HG03095 (cell line): Measurements from ENCODE around the gene FLOT1.
A peak's percentile ranks its signal among the peaks of the same experiment; 100 is the strongest.
"Not testable (repeated sequence)": the region's sequence is repeated elsewhere in the genome, so short reads cannot be mapped to it uniquely, and the experiment has no call there.

ENCODE experiments used
- ATAC-seq: cut with Tn5 transposase; IDR thresholded peaks from one replicate; pipeline ENCODE4 v1.9.1; 2021; ENCODE audit warnings: moderate library complexity; ENCODE audit not compliant: unreplicated experiment

Gene FLOT1

DNA sequence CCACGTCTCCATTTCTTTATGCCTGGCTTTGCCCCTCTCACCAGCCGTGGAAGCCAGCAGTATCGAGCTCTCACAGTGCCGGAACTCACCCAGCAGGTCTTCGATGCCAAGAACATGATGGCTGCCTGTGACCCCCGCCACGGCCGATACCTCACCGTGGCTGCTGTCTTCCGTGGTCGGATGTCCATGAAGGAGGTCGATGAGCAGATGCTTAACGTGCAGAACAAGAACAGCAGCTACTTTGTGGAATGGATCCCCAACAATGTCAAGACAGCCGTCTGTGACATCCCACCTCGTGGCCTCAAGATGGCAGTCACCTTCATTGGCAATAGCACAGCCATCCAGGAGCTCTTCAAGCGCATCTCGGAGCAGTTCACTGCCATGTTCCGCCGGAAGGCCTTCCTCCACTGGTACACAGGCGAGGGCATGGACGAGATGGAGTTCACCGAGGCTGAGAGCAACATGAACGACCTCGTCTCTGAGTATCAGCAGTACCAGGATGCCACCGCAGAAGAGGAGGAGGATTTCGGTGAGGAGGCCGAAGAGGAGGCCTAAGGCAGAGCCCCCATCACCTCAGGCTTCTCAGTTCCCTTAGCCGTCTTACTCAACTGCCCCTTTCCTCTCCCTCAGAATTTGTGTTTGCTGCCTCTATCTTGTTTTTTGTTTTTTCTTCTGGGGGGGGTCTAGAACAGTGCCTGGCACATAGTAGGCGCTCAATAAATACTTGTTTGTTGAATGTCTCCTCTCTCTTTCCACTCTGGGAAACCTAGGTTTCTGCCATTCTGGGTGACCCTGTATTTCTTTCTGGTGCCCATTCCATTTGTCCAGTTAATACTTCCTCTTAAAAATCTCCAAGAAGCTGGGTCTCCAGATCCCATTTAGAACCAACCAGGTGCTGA, 18.4 kb downstream of the FLOT1 start:
- ATAC-seq = not testable (repeated sequence)

DNA sequence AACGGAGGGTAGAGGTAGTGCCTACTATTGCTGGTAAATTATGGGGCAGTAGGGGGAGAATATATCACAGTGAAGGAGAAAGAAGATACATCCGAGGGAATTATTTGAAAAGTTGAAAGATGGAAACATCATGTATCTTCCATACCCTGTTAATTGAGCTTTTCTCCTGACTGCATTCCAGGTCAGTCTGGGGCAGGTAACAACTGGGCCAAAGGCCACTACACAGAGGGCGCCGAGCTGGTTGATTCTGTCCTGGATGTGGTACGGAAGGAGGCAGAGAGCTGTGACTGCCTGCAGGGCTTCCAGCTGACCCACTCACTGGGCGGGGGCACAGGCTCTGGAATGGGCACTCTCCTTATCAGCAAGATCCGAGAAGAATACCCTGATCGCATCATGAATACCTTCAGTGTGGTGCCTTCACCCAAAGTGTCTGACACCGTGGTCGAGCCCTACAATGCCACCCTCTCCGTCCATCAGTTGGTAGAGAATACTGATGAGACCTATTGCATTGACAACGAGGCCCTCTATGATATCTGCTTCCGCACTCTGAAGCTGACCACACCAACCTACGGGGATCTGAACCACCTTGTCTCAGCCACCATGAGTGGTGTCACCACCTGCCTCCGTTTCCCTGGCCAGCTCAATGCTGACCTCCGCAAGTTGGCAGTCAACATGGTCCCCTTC, 19.2 kb downstream of the FLOT1 start:
- ATAC-seq = not testable (repeated sequence)

DNA sequence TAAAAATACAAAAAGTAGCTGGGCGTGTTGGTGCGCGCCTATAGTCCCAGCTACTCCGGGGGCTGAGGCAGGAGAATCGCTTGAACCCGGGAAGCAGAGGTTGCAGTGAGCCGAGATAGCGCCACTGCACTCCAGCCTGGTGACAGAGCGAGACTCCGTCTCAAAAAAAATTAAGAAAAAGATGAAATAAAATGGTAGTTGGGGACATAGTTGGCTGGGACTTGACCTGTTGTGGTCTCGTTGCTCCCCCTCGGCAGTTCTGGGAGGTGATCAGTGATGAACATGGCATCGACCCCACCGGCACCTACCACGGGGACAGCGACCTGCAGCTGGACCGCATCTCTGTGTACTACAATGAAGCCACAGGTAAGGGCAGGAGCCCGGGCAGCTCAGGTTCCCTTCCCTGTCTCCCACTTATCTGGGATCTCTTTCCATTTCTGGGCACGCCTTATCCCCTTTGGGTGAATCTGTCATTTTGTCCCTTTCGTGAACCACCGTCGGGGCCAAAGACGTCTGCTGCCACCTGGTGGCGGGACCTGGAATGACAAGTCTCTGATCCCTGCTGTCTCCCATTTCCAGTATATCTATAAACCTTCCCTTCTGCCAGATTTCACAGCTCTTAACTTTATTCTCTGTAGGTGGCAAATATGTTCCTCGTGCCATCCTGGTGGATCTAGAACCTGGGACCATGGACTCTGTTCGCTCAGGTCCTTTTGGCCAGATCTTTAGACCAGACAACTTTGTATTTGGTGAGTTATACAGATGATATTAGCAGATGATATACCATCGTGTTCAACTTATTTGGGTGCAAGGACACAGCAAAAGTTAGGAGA, 20.0 kb downstream of the FLOT1 start:
- ATAC-seq = no peak

DNA sequence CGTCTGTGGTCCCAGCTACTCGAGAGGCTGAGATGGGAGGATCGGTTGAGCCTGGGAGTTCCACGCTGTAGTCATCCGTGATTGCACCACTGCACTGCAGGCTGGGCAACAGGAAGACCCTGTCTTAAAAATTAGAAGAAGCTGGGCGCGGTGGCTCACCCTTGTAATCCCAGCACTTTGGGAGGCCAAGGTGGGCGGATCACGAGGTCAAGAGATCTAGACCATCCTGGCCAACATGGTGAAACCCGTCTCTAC, 20.5 kb downstream of the FLOT1 start:
- ATAC-seq = not testable (repeated sequence)

DNA sequence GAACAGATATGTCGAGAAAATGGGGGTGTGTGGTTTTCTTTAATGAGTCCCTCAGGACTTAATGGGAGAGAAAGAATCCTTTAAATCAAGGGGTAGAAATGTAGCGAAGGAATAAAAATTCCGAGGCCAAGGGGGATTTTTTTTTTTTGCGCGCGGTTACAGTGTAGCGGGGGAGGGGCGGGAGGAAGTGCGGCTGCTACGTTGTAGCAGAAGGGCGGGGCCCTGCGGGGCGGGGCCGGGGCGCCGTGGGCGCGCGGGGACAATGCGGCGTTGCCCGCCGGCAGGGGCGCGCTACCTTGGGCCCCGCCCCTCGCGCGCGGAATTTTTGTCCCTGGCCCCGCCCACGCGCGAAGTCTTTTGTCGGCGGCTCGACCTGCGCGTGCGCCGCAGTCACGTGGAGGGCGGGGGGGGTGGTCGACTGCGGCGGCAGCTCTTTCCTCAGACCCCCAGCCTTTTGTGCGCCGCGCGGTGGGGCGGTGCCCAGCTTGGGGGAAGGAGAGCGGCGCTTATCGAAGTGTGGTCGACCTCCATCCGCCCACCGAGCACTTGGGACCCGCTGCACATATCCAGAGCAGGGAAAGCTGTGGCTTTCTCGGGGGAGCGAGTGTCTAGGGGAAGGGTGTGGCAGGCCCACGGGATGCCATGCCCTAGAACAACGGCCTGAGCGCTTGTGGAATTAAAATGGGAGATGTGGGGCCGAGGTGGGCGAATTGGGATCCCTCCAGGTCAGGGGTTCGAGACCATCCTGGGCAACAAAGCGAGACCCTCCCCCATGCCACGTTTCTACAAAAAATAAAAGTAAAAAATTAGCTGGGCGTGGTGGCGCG, 21.1 kb downstream of the FLOT1 start:
- no peak for ATAC-seq

DNA sequence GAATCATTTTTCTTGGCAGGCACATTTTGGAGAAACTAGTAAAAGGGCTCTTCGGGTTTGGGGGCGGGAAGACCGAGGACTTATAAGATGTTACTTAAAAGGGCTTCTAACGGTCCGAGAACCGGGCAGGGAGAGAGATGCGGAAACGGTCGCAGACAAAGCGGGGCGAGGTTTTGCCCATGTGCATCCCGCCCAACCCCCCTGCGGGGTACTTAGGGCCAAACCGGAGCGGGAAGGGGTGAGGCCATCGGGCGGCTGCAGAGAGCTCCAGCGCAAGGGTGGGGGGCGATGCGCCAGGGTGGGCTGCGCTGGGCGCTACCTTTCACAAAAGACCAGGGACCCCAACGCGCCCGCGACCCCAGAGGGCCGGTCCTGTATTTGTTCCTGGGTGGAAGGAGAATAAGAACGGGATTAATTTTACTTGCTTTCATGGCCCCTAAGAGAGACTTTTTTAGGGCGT, 21.7 kb downstream of the FLOT1 start:
- ATAC-seq = no peak

DNA sequence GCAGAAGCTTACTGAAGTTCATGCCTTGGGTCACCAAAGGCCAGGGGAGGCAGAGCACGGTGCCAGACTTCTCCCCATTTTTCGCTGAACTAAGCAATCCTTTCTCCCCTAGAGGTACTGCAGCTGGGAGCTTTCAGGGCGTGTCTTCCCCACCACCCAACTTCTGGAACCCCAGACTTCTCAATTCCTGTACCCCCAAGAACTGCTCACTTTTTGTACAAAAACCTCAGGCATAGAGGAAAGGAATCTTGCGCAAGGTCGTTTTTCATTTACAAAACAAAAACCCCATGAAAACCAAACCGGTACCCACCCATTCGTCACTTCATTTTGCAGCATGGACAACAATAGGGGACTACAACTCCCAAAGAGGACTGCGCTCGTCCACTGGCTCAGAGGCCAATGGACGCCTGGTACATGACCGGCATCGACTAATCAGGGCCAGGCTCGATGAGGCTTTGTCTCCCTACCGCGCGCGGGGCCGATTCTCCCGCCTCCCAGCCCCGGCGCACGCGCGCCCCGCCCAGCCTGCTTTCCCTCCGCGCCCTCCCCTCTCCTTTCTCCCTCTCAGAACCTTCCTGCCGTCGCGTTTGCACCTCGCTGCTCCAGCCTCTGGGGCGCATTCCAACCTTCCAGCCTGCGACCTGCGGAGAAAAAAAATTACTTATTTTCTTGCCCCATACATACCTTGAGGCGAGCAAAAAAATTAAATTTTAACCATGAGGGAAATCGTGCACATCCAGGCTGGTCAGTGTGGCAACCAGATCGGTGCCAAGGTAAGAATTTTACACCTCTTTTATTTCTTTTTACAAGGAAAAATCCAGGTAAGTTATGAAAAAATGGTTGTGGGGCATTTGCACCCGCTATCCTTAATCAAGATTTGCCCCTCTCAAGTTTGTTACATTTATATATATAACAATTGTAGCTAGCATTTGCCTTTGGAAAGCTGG, 22.4 kb downstream of the FLOT1 start, which contains the start of gene TUBB:
TSS of gene TUBB (plus strand) at position 562 of the 947 bp plus-strand sequence. CDS start at position 717, 155 bp downstream.
- peak; percentile 40 for ATAC-seq

DNA sequence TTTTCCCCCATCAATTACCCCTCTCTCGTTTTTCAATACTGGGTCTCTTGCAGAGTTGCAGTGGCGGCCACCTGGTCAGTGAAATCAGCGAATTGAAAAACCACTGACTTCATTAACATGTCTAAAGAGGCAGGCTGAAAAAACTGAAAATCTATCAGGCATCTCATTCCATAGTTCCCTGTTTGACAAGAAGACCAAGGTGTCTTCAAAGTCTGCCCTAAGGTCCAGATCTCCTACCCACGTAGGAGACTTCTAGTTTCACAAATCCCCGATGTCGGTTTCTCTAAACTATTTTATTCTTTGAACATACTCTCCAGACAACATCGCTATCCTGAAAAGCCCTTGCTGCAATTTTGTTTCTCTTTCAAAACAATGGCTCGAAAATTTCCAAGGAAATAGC, 23.1 kb downstream of the FLOT1 start:
- ATAC-seq = no peak

DNA sequence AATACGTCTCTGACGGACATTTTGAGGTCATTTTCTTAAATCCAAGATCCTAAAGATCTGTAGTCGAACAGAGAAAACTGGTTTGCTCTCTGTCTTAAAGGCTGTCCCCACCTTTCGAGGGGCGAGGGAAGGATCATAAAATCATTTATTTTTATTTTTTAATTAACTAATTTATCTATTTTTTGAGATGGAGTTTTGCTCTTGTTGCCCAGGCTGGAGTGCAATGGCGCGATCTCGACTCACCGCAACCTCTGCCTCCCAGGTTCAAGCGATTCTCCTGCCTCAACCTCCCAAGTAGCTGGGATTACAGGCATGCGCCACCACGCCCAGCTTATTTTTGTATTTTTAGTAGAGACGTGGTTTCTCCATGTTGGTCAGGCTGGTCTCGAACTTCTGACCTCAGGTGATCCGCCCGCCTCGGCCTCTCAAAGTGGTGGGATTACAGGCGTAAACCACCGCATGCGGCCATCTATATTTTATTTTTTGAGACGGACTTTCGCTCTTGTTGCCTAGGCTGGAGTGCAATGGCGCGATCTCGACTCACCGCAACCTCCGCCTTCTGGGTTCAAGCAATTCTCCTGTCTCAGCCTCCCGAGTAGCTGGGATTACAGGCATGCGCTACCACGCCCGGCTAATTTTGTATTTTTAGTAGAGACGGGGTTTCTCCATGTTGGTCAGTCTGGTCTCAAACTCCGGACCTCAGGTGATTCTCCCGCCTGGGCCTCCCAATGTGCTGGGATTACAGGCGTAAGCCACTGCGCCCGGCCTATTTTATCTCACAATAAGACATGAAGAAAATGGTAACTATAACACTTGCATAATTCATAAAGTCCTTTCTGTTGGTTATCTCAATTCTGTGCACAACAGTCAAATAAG, 24.4 kb downstream of the FLOT1 start:
- ATAC-seq = not testable (repeated sequence)

DNA sequence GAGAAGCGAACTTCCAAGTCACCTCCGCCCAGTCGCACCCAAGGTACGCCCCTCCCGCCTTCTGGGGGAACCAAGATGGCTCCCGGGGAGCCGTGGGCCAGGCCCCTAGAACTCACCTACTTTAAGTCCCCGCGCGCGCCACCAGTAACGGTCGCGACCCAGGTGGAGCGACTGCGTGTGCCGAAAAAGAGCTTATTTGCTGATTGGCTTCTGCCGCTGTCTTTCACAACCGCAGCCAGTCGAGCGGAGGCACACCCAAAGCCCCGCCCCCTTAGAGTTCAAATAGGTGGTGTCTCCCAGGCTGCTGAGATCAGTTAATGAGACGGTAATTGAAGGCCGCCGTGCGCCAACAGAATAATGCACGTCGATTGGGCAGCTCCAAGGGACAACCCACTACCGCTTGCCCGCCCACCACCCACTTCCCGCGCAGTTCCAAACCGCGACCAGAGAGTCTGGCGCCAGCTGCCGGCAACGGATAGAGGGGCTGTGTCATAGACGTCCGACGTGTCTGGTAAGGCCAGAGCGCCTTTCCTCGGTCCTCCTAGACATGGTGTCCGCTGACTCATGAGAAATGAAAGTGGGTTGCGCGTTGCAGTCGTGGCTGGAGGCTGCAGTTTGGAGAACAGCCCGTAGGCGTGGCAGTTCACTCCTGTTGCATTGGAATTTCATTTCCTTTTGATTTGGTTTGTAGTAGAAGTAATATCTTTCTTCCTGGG, 25.2 kb downstream of the FLOT1 start, which contains the start of gene MDC1:
TSS of gene MDC1 (minus strand) at position 153 of the 716 bp plus-strand sequence. CDS start 2,106 bp downstream, outside the sequence.
- peak; percentile 67 for ATAC-seq

DNA sequence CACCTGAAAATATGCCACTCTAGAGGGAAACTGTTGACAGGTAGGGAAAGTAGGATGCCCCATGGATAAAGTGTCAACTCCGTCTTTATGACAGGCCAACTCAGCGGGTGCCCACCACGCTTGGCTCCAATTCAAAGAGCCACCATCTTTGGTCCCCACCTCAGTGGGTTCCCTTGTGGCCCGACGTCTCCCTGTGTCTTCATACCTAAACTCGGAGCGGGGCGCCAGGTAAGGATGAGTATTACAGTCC, 25.7 kb downstream of the FLOT1 start:
- ATAC-seq = no peak

DNA sequence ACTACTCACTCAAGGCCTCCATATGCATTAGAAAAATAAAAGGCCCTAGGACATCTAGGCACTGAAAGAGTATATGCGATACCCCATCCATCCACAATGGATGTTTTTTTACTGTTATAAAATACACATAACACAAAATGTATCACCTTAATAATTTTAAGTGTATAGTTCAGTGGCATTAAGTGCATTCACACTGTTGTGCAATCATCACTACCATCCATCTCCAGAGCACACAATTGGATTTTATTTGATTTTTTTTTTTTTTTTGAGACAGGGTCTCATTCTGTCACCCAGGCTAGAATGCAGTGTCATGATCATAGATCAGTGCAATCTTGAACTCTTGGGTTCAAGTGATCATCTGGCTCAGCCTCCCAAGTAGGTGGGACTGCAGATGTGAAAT, 28.2 kb downstream of the FLOT1 start:
- no peak for ATAC-seq

DNA sequence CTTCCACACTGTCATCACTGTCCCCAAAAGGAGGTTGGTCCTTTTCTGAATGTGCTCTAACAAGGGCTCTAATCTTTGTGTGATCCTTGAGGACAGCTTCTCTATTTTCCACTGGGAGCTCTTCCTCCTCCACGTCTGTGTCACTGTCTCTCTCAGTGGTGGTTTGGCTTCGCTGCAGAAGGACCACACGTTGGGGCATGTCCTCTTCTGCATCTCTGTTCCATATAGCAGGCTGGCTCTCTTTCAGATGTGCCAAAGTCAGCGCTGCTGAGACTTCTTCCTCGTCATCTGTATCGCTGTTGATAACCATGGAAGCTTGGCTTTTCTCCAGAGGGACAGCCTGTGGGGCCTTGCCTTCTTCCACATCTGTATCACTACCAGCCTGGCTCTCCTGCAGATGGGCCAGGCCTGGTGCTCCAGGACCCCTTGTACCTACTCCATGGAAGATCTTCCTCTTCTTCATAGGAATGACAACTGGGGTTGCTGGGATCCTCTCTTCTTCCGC, 30.0 kb downstream of the FLOT1 start:
- ATAC-seq = no peak

DNA sequence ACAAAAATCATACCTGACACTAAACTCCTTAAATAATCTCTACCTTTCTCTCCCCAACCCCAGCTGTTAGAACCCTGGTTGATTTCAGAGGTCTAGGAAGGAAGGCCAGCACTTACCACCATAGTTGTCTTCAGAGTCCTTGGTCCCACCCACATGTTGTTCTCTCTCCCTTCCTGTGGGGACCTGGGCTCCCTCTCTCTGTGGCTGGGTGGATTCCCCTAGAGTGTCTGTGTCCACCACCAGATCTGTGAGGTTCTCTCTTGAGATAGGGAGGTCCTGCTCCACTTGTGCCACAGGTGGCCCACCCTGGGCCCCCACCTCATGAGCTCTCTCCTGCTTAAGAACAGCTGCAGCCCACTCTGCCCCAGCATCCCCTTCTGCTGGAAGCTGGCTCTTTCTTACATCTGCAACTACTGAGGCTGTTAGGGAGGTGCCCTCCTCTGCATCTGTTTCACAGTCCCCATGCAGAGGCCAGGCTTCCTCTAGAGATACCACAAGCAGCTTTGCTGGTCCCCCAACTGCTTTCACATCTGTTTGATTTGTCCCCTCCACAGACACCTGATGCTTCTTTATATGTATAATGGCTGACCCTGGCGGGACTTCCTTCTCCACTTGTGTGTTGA, 30.6 kb downstream of the FLOT1 start:
- ATAC-seq = no peak

DNA sequence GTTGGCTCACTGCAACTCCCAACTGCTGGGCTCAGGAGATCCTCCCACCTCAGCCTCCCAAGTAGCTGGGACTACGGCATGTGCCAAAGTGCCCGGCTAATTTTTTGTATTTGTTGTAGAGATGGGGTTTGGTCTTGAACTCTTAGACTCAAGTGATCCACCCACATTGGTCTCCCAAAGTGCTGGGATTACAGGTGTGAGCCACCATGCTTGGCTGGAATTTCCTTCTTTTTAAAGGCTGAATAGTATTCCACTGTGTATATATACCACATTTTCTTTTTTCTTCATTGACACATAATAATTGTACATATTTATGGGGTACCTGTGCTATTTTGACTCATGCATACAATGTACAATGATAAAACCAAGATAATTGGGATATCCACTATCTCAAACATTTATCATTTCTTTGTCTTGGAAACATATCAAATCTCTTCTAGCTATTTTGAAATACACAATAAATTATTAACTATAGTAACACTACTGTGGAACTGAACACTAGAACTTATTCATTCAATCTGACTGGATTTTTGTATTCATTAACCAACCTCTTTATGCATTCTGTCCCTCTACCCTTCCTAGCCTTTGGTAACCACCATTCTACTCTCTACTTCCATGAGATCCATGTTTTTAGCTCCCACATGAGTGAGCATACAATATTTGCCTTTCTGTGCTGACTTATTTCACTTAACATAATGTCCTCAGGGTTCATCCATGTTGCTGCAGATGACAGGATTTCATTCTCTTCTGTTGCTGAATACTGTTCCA, 33.2 kb downstream of the FLOT1 start:
- ATAC-seq = no peak

DNA sequence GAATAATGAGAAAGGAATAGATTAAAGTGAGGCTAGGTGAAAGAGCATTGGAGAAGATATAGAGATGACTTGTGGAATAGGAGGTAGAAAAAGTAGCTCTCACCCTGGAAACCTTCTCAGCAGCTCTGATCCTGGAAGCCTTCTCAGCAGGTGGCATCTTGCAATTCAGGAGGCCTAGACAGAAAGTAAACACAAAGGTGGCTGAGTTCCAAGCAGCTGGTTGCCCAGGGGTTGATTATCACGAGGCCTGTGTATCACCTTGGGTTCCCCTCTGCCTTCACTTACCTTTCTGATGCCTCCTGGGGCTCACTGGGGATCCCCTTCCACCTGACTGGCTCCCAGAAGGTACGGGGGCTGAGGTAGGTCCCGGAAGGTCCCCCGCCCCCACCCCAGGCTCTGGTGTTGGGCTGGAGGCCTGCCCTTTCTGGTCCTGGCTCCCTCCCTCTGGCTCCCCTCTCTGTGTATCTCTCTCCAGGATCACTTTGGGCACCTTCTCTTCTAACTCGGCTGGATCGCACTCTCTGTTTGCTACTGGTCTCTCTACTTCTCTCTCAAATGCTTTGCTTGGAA, 35.1 kb downstream of the FLOT1 start:
- no peak for ATAC-seq
